Stimulated activated CD4-positive, alpha-beta T cell treated with anti-CD3 and anti-CD28 coated beads, Interleukin-2, amount 100 ng/mL, for 24 hours (primary cell): ENCODE measurements around the gene OS9.
"Not testable (repeated sequence)": the region's sequence is repeated elsewhere in the genome, so short reads cannot be mapped to it uniquely, and the experiment has no call there.

Source experiments
- DNase-seq, 2 donors: peaks; one replicate each; pipeline ENCODE4 v3.0.0-alpha.2; 2020

OS9 gene

DNA sequence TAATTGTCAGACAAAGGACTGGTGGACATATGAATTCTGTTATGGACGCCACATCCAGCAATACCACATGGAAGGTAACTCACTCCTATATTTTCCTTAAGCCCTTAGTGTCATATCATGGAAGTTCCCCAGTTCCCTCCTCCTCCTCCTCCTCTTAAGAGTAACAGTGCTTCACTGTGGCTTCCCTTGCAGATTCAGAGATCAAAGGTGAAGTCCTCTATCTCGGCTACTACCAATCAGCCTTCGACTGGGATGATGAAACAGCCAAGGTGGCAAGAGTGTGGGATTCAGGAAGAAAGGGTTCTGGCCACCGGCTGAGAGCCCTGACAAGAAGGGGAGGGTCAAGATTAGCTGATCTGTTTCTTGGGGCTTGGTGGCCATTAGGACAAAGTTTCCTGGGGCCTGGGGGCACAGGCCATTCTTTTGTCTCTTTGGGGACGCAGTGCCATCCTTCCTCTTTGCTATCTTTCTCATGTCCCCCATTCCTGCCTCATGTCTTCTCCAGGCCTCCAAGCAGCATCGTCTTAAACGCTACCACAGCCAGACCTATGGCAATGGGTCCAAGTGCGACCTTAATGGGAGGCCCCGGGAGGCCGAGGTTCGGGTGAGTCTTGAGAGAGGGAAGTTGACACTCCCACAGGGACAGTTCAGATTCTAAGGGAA, 2.0 kb downstream of the OS9 start:
- no peak for DNase-seq

DNA sequence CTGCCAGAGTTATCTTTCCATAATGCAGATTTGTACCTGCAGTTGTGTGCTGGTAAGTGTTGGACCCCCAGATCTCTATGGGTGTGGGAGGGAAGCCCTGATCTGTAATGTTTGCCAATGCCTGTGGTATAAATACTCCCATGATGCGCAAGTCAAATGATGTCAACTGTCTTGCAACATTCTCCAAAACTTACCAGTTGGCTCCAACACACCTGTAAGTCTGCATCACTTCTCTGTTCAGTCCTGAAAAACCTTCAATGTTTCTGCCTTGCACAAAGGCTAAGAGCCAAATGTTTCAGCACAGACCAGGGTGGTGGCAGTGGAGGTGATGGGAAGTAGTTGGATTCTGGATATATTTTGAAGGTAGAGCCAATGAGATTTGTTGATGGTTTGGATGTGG, 3.1 kb downstream of the OS9 start:
- DNase-seq = no peak

DNA sequence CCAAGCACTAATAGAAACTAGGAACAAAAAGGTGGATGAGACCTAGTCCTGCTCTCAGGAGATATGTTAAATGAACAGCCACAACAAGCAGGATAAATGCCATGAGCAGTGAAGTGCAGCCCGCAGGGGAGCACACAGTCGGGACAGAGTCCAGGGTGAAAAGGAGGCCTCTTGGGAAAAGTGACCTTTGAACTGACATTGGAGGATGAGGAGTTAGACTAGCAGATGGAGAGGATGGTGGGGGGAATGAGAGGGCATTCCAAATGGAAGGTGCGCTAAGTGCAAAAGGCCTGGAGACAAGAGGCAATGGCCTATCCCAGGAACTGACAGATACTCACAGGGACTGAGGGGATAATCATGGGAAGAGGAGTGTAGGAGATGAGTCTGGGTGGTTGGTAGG, 4.5 kb downstream of the OS9 start:
- DNase-seq = no peak

DNA sequence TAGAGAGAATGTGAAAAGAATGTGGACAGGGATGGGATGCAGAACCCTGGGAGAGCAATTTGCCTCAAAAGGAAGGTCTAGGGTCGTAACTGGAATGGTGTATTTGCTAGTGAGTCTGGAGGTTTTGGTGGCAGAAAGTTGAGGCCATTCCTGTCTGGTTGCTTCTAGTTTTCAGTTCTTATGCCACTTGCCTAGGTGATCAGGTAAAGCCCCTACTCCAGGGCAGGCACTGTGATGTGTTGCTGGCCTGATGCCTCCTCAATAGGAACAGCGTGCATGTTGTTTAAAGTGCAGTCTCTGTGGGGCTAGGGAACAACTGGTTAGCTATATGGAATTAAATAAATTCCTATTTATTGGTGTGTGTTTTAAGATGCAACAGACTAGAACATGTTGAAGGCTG, 6.4 kb downstream of the OS9 start:
- no peak for DNase-seq

DNA sequence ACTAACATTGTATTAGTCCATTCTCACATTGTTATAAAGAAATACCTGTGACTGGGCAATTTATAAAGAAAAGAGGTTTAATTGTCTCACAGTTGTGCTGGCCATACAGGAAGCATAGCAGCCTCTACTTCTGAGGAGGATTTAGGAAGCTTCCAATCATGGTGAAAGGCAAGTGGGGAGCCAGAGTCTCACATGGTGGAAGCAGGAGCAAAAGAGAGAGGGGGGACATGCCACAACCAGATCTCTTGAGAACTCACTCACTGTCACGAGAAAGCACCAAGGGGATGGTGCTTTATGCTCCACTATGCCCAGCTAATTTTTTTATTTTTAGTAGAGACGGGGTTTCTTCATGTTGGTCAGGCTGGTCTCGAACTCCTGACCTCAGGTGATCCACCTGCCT, 13.3 kb downstream of the OS9 start:
- DNase-seq = no peak

DNA sequence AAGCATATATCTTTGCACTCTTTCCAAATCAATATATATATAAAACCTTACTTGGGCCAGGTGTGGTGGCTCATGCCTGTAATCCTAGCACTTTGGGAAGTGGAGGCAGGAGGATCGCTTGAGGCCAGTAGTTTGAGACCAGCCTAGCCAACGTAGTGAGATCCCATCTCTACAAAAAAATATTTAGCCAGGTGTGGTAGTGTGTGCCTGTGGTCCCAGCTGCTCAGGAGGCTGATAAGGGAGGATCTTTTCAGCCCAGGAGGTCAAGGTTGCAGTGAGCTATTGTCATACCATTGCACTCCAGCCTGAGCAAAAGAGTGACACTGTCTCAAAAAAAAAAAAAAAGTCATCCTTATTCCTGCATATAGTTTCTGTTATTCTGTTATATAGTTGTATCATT, 14.4 kb downstream of the OS9 start:
- no peak for DNase-seq

DNA sequence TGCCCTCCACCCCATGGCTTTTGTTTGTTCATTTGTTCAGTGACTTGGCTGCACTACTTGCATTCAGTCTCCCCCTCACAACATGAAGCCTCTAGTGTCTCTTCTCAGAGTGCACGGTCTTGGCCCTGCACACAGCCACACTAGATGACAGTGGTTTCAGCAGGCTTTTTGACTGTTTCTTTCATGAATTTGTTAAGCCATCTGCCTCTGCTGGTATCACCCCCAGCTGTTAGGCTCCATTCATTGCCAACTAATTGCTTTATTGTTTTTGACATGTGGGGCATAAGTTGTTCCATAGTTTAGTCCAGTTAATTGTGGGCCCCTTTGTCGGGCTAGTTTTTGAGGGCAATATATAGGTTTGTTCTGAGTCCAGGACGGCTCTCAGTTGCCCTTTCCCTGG, 18.8 kb downstream of the OS9 start:
- no peak for DNase-seq

DNA sequence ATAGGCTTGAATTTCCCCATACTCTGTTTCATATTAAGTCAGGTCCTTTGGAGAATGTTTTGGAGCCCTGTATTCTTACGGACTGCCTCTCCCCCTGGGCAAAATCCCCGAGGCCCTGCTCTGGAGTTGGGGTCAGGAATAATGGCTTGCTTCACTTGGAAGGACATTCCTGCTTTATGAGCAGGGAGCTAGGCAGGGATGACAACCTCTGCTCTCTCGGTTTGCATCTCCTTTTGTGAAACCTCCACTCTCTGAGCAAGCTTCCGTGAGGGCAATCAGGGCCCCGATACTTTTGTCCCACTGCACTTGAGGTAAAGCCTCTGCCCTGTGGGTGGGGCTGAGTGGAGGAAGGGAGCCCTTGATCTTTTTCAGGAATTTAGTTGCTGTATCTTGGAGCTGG, 19.3 kb downstream of the OS9 start:
- DNase-seq = no peak

DNA sequence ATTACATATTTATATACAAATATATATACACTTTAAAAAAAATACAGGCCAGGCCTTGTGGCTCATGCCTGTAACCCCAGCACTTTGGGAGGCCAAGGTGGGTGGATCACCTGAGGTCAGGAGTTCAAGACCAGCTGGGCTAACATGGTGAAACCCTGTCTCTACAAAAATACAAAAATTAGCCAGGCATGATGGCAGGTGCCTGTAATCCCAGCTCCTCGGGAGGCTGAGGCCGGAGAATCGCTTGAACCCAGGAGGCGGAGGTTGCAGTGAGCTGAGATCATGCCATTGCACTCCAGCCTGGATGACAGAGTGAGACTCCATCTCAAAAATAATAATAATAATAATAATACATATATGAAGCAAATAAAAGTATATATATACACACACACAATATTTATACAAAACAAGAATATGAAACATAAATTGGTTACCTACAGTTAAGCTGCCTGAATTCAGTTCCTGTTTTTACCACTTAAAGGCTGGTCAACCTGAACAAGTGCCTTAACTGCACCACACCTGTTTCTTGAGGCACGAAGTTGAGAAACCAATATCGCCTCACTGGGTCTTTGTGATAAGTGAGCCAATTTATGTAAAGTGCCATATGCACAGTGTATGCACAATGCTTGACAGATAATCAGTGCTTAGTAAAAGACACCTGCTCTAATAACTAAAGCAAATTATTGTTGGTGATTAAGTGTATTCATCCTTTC, 21.3 kb downstream of the OS9 start:
- DNase-seq = not testable (repeated sequence)

DNA sequence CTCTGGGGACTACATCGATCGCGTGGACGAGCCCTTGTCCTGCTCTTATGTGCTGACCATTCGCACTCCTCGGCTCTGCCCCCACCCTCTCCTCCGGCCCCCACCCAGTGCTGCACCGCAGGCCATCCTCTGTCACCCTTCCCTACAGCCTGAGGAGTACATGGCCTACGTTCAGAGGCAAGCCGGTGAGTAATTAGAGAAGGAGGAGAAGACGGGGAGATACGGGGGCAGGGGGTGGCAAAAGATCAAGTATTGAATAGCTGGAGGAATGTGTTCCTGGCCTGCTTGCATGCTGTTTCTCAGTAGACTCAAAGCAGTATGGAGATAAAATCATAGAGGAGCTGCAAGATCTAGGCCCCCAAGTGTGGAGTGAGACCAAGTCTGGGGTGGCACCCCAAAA, 21.9 kb downstream of the OS9 start:
- DNase-seq = peak in 1 of 2 donors; percentile 6

DNA sequence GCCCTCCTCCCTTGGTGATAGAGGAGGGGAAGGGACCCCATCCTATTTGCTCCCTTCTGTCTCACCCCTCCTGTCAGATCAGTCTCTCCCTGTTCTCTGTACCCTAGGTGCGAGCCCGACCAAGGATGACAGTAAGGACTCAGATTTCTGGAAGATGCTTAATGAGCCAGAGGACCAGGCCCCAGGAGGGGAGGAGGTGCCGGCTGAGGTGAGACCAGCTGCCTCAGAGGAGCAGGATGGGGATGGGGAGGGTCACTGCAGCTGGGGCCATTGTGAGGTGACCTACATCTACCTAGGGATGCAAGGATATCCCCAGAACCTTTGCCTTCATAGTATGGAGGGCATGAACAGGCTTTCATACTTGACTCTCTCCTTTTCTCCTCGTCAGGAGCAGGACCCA, 22.4 kb downstream of the OS9 start:
- DNase-seq = peak in 1 of 2 donors; percentile 11

DNA sequence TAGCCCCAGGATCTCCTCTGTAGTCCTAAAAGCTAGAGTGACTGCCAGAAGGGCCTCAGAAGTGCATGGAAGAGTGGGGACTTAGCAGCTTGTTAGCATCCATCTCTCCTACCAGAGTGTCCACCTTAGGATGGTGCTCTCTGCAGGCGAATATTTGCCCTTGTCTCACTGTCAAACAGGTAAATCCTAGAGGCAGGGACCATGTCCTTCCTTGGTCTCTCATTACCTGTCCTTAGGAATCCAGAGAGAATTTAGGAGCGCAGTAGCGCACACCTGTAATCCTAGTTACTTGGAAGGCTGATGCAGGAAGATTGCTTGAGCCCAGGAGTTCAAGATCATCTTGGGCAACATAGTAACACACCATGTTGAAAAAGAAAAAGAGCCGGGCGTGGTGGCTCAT, 23.2 kb downstream of the OS9 start:
- no peak for DNase-seq

DNA sequence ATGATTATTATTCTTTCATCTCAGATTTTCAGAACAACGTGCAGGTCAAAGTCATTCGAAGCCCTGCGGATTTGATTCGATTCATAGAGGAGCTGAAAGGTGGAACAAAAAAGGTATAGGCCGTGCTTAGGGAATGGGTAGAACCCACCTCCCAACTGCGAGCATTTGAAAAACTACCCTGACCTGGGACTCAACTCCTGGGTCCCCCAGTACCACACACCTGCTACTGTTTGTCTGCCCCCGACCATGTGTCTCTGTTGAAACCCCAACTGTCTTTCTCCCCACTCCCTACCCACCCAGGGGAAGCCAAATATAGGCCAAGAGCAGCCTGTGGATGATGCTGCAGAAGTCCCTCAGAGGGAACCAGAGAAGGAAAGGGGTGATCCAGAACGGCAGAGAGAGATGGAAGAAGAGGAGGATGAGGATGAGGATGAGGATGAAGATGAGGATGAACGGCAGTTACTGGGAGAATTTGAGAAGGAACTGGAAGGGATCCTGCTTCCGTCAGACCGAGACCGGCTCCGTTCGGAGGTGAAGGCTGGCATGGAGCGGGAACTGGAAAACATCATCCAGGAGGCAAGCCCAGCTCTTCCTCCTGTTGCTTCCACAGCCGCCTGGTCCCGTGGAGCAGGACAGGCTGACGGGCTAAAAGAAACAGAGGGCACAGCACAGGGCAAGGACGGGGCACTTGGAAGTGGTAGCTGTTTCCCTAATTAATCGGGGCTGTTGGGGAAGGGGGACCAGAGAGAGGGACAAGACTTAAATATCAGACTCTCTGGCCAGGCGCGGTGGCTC, 24.1 kb downstream of the OS9 start:
- no peak for DNase-seq

DNA sequence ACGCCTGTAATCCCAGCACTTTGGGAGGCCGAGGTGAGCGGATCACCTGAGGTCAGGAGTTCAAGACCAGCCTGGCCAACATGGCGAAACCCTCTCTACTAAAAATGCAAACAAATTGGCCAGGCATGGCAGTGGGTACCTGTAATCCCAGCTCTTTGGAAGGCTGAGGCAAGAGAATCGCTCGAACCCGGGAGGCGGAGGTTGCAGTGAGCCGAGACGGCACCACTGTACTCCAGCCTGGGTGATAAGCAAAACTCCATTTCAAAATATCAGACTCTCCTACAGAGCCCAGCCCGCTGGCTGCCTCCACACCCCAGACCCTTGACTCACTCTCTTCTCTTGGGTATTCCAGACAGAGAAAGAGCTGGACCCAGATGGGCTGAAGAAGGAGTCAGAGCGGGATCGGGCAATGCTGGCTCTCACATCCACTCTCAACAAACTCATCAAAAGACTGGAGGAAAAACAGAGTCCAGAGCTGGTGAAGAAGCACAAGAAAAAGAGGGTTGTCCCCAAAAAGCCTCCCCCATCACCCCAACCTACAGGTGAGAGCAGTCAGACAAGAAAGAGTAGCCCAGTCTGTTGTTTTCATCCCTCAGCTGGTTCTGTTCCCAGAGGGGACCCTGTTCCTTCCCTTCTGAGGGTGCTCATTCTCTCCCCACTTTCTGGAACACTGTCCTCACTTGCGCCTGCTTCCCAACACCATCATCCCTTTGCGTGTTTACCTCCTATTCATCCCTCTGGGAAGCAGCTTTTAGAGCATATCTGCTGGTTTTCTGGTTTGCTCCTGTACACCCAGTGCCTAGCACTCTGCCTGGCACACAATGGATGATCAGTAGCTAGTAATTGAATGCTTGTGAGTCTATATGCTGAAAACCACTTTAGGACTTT, 25.0 kb downstream of the OS9 start:
- DNase-seq = no peak

DNA sequence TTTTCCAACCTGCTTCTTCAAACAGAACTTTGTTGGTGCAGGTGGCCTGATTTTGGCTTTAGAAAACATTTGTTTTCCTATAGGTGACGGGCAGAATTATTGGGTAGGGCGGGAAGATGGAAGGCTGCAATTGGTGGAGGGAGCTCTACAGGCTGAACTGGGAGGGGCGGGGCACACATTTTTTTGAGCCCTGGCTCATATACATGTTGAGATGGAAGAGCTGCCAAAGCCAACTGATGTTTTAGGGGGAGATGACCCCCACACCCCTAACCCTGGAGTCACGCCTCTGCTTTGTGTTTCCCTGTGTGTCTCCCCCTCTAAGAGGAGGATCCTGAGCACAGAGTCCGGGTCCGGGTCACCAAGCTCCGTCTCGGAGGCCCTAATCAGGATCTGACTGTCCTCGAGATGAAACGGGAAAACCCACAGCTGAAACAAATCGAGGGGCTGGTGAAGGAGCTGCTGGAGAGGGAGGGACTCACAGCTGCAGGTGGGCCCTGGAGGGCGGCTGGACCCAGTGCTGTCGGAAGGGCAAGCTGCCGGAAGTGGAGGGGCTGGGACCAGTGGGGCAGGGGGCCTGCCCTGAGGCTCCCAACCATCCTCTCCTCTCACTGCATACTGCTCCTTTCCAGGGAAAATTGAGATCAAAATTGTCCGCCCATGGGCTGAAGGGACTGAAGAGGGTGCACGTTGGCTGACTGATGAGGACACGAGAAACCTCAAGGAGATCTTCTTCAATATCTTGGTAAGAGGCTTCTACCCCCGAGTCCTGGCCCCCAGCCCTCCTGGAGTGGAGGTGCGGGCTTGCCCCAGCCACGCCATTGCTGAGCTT, 26.1 kb downstream of the OS9 start:
- DNase-seq = no peak

DNA sequence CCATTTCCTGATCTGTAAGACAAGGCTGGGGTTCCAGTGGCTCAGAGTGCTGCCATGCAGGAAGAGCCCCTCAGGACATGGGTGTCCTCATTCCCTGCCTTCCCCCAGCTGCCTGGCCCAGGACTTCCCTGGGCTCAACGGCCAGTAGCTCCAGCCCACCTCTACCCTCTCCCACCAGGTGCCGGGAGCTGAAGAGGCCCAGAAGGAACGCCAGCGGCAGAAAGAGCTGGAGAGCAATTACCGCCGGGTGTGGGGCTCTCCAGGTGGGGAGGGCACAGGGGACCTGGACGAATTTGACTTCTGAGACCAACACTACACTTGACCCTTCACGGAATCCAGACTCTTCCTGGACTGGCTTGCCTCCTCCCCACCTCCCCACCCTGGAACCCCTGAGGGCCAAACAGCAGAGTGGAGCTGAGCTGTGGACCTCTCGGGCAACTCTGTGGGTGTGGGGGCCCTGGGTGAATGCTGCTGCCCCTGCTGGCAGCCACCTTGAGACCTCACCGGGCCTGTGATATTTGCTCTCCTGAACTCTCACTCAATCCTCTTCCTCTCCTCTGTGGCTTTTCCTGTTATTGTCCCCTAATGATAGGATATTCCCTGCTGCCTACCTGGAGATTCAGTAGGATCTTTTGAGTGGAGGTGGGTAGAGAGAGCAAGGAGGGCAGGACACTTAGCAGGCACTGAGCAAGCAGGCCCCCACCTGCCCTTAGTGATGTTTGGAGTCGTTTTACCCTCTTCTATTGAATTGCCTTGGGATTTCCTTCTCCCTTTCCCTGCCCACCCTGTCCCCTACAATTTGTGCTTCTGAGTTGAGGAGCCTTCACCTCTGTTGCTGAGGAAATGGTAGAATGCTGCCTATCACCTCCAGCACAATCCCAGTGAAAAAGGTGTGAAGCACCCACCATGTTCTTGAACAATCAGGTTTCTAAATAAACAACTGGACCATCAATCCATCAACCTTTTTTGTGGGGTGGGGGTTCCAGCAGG, 27.0 kb downstream of the OS9 start:
- DNase-seq = no peak

DNA sequence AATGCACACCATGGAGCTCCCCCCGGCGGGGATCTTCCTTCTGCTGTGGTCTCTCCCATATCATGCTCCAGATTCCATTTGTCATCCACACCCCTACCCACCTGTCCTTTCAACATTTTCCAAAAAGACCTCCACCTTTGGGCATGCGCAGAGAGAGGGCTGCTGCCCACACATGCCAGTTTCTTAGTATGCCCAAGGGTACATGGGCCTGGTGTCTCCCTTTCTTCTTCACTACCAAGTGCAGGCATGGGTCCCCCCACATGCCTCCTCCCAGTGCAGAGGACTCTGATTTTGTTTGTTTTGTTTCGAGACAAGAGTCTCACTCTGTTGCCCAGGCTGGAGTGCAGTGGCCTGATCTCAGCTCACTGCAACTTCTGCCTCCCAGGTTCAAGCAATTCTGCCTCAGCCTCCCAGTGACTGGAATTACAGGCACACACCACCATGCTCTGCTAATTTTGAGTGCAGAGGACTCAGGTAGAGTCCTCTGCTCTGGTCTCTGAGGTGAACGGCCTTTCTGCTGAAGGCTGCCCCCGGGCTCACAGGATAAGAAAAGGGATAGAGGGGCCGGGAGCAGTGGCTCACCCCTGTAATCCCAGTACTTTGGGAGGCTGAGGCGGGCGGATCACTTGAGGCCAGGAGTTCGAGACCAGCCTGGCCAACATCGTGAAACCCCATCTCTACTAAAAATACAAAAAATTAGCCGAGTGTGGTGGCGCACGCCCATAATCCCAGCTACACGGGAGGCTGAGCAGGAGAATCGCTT, 28.1 kb downstream of the OS9 start:
- DNase-seq = not testable (repeated sequence)

DNA sequence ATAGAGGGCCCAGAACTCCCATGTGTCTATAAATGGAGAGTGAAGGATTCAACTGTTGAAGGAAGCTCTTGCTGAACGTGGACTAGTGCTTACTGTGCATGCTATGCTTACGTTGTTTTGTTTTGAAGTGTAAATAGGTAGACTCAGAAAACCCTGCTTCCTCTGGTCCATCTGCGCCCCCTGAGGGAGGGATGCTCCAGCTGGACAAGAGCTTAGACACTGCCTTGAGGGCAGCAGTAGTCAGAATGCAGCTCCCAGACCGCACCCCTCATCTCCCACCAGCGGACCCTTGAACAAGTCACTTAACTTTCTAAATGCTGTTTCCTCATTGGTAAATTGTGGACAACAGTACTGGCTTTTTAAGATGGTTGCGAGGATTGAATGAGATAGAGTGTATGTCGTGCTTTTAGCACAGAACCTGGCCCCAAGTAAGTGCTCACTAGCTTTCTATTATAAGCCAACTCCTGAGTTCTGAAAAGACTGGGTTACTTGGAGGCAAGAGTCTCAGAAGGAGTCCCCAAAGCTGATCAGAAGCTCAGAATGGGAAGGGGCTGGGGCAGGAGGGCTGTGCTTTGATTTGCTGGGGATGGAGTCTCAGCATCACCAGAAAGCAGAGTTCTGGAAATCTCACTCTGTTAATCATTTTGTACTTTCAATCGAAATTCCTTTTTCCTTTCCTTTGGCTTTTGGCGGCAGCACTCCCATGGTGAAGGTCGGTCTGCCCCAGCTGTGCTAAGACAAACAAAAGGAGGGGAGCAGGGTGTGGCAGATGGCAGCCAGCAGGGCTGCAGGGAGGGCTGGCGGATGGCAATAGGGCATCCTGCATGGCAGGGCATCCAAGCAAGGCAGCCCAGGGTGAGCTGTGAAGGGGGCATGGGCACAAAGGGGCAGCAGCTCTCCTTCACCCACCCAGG, 29.0 kb downstream of the OS9 start:
- DNase-seq = no peak

DNA sequence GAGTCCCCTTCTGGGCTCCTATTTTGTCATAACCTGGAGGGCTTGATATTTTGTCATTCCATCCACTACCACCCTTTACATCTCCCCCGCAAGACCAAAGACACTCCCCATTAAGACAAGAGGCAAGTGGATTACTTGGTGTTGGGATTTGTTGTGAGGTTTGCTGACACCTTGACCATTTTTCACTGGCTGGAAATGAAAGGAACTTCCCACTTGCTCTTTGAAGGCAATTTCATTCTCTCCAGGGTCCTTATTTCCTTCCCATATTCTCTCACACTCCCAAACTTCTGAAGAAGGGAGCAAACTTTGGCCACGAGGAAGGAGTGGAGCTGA, 29.7 kb downstream of the OS9 start:
- DNase-seq = no peak
